Anterior cingulate cortex (tissue), 58 donors: ENCODE measurements around the gene KIRREL1.
A peak's percentile ranks its signal among the peaks of the same experiment; 100 is the strongest.
"Not testable (repeated sequence)": the region's sequence is repeated elsewhere in the genome, so short reads cannot be mapped to it uniquely, and the experiment has no call there.

Experiments
- DNase-seq, 58 donors: peaks; one replicate each; lab custom pipeline; 2025; lab: John Stamatoyannopoulos, UW

Gene KIRREL1

GRCh38 chr1:158122833-158123388, 129.5 kb downstream of the KIRREL1 start:
- no peak for DNase-seq

GRCh38 chr1:158124034-158124433, 130.6 kb downstream of the KIRREL1 start:
- no peak for DNase-seq

- DNase-seq, result peak in 53 of 58 donors; percentile 11 to 86 (median 59)
Measured at GRCh38 chr1:158124999-158125398, 131.6 kb downstream of the KIRREL1 start.

- DNase-seq, result no peak
Measured at GRCh38 chr1:158126425-158126824, 133.0 kb downstream of the KIRREL1 start.

GRCh38 chr1:158128531-158128930, 135.1 kb downstream of the KIRREL1 start:
- not testable (repeated sequence) for DNase-seq

- DNase-seq, result no peak
Measured at GRCh38 chr1:158131217-158131616, 137.8 kb downstream of the KIRREL1 start.

- peak in 1 of 58 donors; percentile 23 for DNase-seq
Measured at GRCh38 chr1:158140764-158141192, 147.3 kb downstream of the KIRREL1 start.

- DNase-seq, result peak in 27 of 58 donors; percentile 4 to 73 (median 17)
Measured at GRCh38 chr1:158145173-158145719, 151.8 kb downstream of the KIRREL1 start.

- DNase-seq, result no peak
Measured at GRCh38 chr1:158146165-158146564, 152.7 kb downstream of the KIRREL1 start.

GRCh38 chr1:158146739-158147138, 153.3 kb downstream of the KIRREL1 start:
- DNase-seq, result no peak

GRCh38 chr1:158147401-158147800, 154.0 kb downstream of the KIRREL1 start:
- no peak for DNase-seq

GRCh38 chr1:158147869-158148268, 154.4 kb downstream of the KIRREL1 start:
- DNase-seq, result no peak

- peak in 1 of 58 donors; percentile 28 for DNase-seq
Measured at GRCh38 chr1:158148468-158148867, 155.0 kb downstream of the KIRREL1 start.

- DNase-seq, result peak in 3 of 58 donors; percentile 26 to 52 (median 43)
Measured at GRCh38 chr1:158149175-158149574, 155.7 kb downstream of the KIRREL1 start.
